ENCODE data around the gene SEMA3G.

GRCh38 chr3:52405066-52405465, 39.8 kb downstream of the SEMA3G start:
- TF ChIP-seq POLR2AphosphoS5 (IDR thresholded peaks at IDR 0.05; ENCODE audit: low read depth) (no peak), EZH2 (IDR thresholded peaks at IDR 0.05; ENCODE audit: low read depth, unreplicated experiment) (no peak), NANOG (IDR thresholded peaks at IDR 0.05; ENCODE audit: borderline replicate concordance) (no peak), CREB1 (CRISPR knock-in tag; IDR thresholded peaks at IDR 0.05; ENCODE audit: low read depth) (no peak), EZH2phosphoT487 (IDR thresholded peaks at IDR 0.05; ENCODE audit: unreplicated experiment) (no peak), JUNB (IDR thresholded peaks at IDR 0.05; ENCODE audit: unreplicated experiment) (no peak), ZNF114 (CRISPR knock-in tag; IDR thresholded peaks at IDR 0.05) (no peak), STAT1 (IDR thresholded peaks at IDR 0.05; ENCODE audit: unreplicated experiment) (no peak), ETS1 (IDR thresholded peaks at IDR 0.05) (no peak), ZNF331 (CRISPR knock-in tag; IDR thresholded peaks at IDR 0.05; ENCODE audit: low read depth) (no peak)
- TF ChIP-seq, protein P1, sequence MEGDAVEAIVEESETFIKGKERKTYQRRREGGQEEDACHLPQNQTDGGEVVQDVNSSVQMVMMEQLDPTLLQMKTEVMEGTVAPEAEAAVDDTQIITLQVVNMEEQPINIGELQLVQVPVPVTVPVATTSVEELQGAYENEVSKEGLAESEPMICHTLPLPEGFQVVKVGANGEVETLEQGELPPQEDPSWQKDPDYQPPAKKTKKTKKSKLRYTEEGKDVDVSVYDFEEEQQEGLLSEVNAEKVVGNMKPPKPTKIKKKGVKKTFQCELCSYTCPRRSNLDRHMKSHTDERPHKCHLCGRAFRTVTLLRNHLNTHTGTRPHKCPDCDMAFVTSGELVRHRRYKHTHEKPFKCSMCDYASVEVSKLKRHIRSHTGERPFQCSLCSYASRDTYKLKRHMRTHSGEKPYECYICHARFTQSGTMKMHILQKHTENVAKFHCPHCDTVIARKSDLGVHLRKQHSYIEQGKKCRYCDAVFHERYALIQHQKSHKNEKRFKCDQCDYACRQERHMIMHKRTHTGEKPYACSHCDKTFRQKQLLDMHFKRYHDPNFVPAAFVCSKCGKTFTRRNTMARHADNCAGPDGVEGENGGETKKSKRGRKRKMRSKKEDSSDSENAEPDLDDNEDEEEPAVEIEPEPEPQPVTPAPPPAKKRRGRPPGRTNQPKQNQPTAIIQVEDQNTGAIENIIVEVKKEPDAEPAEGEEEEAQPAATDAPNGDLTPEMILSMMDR (conservative IDR thresholded peaks at IDR 0.05; ENCODE audit: low read depth in 2 of 2), result no peak
- TF ChIP-seq, protein P2, sequence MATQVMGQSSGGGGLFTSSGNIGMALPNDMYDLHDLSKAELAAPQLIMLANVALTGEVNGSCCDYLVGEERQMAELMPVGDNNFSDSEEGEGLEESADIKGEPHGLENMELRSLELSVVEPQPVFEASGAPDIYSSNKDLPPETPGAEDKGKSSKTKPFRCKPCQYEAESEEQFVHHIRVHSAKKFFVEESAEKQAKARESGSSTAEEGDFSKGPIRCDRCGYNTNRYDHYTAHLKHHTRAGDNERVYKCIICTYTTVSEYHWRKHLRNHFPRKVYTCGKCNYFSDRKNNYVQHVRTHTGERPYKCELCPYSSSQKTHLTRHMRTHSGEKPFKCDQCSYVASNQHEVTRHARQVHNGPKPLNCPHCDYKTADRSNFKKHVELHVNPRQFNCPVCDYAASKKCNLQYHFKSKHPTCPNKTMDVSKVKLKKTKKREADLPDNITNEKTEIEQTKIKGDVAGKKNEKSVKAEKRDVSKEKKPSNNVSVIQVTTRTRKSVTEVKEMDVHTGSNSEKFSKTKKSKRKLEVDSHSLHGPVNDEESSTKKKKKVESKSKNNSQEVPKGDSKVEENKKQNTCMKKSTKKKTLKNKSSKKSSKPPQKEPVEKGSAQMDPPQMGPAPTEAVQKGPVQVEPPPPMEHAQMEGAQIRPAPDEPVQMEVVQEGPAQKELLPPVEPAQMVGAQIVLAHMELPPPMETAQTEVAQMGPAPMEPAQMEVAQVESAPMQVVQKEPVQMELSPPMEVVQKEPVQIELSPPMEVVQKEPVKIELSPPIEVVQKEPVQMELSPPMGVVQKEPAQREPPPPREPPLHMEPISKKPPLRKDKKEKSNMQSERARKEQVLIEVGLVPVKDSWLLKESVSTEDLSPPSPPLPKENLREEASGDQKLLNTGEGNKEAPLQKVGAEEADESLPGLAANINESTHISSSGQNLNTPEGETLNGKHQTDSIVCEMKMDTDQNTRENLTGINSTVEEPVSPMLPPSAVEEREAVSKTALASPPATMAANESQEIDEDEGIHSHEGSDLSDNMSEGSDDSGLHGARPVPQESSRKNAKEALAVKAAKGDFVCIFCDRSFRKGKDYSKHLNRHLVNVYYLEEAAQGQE (IDR thresholded peaks at IDR 0.05; ENCODE audit: unreplicated experiment), result no peak

All from GM23338 (cell line).